ENCODE measurements around the gene SRP68. TPM values are rescaled to one million over a fixed set of nuclear protein-coding genes. Genes with fewer than 3 reads are reported as not detected.

Gene SRP68
- total RNA-seq, 4 donors from 2014 or later, result 39.8 to 74.2 (median 48.4) TPM

DNA sequence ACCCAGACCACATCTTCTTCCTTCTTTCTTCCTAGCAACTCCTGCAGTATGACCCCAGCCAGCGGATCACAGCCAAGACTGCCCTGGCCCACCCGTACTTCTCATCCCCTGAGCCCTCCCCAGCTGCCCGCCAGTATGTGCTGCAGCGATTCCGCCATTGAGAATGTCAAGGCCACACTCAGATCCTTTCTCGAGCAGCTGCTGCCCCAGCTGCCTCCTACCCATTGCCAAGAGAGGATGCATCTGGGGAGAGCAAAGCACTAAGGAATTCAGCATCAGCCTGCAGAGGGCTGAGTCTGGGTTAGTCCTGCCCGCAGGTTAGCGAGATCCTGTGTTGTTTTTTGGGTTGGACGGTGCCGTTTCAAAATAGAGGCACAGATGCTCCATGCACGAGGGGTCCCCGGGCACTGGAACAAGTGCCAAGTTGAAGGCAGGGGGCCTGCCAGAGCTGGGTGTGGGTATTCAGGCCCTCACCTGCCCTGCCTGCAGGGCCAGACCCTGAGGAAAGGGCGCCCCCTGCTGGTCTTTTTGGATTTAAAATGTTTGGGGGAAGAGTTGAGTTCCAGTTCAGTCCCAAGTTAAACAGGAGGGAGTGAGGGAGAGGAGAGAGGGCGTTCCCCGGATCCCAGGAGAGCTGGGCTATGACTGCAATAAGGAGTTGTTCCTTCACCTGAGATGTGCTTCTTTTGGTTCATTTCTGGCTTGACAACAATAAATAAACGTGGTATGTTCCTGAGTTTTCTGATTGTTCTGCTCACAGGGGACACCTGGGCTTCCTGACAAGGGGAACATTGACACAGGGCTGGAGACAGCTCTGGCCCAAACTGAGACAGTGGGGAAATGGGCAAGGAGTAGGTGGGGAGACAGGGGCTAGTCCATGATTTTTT, 66.8 kb downstream of the SRP68 start:
- TF ChIP-seq CTCF (IDR thresholded peaks at IDR 0.05; ENCODE audit: low read depth), result no peak

DNA sequence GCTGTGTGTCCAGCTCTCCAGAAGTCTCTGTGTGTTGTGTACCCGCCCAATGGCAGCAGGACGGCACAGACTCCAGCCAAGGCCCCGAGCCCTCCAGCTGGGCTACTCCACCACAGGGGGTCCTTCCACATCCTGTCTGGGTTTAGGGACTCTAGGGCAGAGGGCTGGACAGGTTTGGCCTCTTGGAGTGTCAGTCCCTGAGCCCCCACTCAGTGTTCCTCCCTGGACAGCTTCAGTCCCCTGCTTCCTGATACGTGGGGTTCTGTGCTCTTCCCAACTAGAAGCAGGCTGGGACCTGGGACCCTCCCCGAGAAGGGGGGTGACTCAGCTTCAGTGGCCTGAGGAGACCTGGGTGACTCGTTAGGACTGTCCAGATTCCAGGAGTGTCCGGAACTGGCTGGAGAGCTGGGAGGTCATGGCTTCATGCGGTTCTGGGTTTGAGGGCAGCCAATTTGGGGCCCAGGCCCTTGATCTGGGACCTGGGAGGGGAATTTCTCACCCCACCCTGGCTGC, 67.5 kb downstream of the SRP68 start:
- TF ChIP-seq CTCF (IDR thresholded peaks at IDR 0.05; ENCODE audit: low read depth), result no peak

- TF ChIP-seq CTCF (IDR thresholded peaks at IDR 0.05; ENCODE audit: low read depth), result no peak
Observed at GRCh38 chr17:76003915-76004314, 68.4 kb downstream of the SRP68 start.

DNA sequence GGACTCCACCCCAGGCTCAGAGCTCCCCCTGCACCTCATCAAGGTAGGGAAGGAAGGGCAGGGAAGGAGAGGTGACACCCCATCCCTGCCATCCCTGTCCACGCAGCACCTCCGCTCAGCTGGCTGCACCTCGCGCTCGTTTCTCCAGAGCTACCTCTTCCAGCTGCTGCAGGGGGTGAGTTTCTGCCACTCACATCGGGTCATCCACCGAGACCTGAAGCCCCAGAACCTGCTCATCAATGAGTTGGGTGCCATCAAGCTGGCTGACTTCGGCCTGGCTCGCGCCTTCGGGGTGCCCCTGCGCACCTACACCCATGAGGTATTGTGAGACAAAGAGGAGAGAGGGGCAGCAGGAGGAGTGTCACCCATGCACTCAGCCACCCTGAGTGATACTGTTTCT, 70.2 kb downstream of the SRP68 start:
- TF ChIP-seq CTCF (IDR thresholded peaks at IDR 0.05; ENCODE audit: low read depth), result no peak

DNA sequence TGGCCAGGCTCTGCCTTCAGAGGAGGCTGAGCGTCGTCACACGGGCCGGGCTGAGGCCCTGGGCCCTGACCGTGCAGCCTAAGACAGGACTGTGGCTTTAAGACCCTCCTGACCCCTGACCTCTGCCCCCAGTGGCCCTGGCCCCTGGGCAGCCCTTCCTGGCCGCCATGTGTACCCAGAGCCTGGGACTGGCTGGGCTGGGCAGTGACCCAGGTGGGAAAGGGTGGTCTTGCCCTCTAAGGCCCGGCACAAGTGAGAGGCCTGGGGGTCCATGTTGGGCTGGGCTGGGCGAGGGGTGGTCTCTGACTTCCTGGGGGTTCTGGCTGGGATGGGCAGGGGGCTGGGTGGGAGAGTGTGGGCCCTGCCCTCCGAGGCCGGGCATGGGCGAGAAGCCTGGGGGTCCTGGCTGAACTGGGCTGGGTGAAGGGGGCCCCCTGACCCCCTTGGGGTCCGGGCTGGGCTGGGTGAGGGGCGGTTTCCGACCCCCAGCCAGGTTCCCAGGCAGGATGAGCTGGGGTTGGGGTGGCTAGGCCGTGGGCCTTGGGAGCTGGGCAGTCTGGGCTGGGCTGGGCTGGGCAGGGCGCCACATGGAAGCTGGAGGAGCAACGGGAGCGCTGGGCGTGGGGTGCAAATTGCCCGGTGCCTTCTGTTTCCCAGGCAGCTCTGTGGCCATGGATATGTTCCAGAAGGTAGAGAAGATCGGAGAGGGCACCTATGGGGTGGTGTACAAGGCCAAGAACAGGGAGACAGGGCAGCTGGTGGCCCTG, 71.4 kb downstream of the SRP68 start, which contains the start of gene CDK3:
Gene CDK3 (plus strand): TSS at position 101 of the 767 bp plus-strand sequence. CDS start 571 bp downstream, at position 672.
- TF ChIP-seq CTCF (IDR thresholded peaks at IDR 0.05; ENCODE audit: low read depth), result no peak

DNA sequence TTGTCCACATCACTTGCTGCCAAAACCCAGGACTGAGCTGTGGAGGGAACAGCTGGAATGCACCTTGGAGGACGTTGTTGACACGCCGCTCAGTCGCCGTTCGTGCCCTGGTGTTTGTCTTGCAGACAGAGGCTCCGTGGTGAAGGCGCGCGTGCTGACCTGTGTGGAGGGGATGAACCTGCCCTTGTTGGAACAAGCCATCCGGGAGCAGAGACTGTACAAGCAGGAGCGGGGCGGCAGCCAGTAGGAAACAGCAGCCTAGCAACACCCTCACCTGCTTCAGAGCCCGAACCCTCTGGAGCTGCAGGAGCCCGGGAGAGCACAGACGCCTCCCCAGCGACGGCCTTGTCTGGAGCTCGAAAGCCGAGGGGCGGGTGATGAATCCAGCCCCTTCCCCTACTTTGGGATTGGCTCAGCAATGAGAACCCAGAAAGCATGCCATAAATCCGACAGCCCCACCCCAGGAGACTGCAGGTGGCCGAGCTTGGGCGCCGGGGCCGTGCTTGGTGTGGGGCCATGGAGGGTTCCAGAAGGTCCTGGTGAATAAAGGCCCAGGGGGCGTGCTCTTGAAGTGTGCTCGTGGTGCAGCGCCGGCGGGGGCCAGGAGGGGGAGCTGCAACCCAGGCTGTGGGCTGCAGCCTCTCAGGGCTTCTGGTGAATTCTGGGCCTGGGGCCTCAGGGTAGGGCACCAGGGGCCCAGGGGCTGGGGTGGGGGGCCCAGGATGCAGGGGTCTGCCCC, 72.1 kb downstream of the SRP68 start:
- no peak for TF ChIP-seq CTCF (IDR thresholded peaks at IDR 0.05; ENCODE audit: low read depth)
